K562 (cell line): ENCODE data around the gene CSNK1D.
"Not testable (repeated sequence)": the region's sequence is repeated elsewhere in the genome, so short reads cannot be mapped to it uniquely, and the experiment has no call there.

Source experiments
- BCLAF1 ChIP-seq, 2 experiments: fragments of 450-650 bp in 1 of 2; IDR thresholded peaks; 2 replicates each; pipeline ENCODE4 v1.6.1; 2011 to 2017; ENCODE audit warnings: low read depth in 2 of 2, antibody characterized with exemption in 1 of 2, borderline replicate concordance in 1 of 2, low read length in 1 of 2, mild to moderate bottlenecking in 1 of 2, mixed read lengths in 1 of 2; ENCODE audit not compliant: control insufficient read depth in 1 of 2
- CBX5 ChIP-seq: IDR thresholded peaks from 2 replicates; pipeline ENCODE4 v1.6.1; 2014; ENCODE audit warnings: low read depth, borderline replicate concordance
- KAT2B ChIP-seq: IDR thresholded peaks from one replicate; pipeline ENCODE4 v1.6.1; 2012; ENCODE audit warnings: low read depth, mild to moderate bottlenecking, control low read depth, inconsistent platforms, low read length, moderate library complexity
- MXI1 ChIP-seq: IDR thresholded peaks from 2 replicates; pipeline ENCODE4 v1.6.1; 2011; ENCODE audit warnings: low read depth, mild to moderate bottlenecking, improper control_type of control experiment, low read length
- NR4A1 ChIP-seq, 2 experiments: fragments of 250-450 bp in 1 of 2; fragments of 450-650 bp in 1 of 2; sonication (Bioruptor Pico) in 1 of 2; IDR thresholded peaks; 2 replicates each; pipeline versions ENCODE4 v1.4.0 to v1.6.1; 2016 to 2020; ENCODE audit warnings: mild to moderate bottlenecking in 2 of 2, missing compliant biosample characterization in 1 of 2, missing genetic modification characterization in 1 of 2, moderate library complexity in 1 of 2
- NRF1 ChIP-seq, 2 experiments: fragments of 450-650 bp; IDR thresholded peaks in 1 of 2; conservative IDR thresholded peaks in 1 of 2; 2 replicates each; pipeline ENCODE4 v1.6.1; 2014; ENCODE audit warnings: mild to moderate bottlenecking in 2 of 2
- RFX5 ChIP-seq: IDR thresholded peaks from 2 replicates; pipeline ENCODE4 v1.6.1; 2011; ENCODE audit warnings: low read depth, mild to moderate bottlenecking, improper control_type of control experiment, low read length
- SP1 ChIP-seq: sonication (generic); formaldehyde crosslinking; IDR thresholded peaks from 2 replicates; pipeline ENCODE4 v1.8.1; 2022; ENCODE audit warnings: mild to moderate bottlenecking, missing genetic modification reagents
- TOE1 ChIP-seq, 2 experiments: fragments of 450-650 bp in 1 of 2; sonication (generic) in 1 of 2; formaldehyde crosslinking in 1 of 2; IDR thresholded peaks; 2 replicates each; pipeline versions ENCODE4 v1.7.1 to v1.8.0; 2016 to 2022; ENCODE audit warnings: borderline replicate concordance in 2 of 2, mild to moderate bottlenecking in 2 of 2, antibody characterized with exemption in 1 of 2, inconsistent platforms in 1 of 2, low read depth in 1 of 2, missing genetic modification reagents in 1 of 2, moderate library complexity in 1 of 2
- ZBTB7A ChIP-seq: IDR thresholded peaks from 2 replicates; pipeline ENCODE4 v1.6.1; 2011; ENCODE audit warnings: low read depth, mild to moderate bottlenecking, low read length, moderate library complexity, borderline replicate concordance; ENCODE audit not compliant: control insufficient read depth
- TF ChIP-seq, protein P1 (sequence below): fragments of 250-450 bp; sonication (Bioruptor Pico); IDR thresholded peaks from 2 replicates; pipeline ENCODE4 v1.4.0; 2020; ENCODE audit warnings: mild to moderate bottlenecking, moderate library complexity
- TF ChIP-seq, protein P2 (sequence below): sonication (generic); formaldehyde crosslinking; IDR thresholded peaks from 2 replicates; pipeline ENCODE4 v1.5.0; 2020; ENCODE audit warnings: missing genetic modification reagents
- TF ChIP-seq, protein P3 (sequence below), 3 experiments: IDR thresholded peaks in 2 of 3; conservative IDR thresholded peaks in 1 of 3; 2 replicates each; pipeline ENCODE4 v1.5.1; 2011 to 2012; ENCODE audit warnings: low read length in 3 of 3, mild to moderate bottlenecking in 3 of 3, control low read depth in 2 of 3, improper control_type of control experiment in 1 of 3, inconsistent platforms in 1 of 3, low read depth in 1 of 3, mixed read lengths in 1 of 3, moderate library complexity in 1 of 3; ENCODE audit not compliant: insufficient read depth in 2 of 3
- TF ChIP-seq, protein P4 (sequence below): sonication (generic); formaldehyde crosslinking; IDR thresholded peaks from 2 replicates; pipeline ENCODE4 v1.8.0; 2022; ENCODE audit warnings: mild to moderate bottlenecking, low read depth, missing genetic modification reagents

GRCh38 chr17:82193050-82193449 lies 80.5 kb downstream of the CSNK1D start:
- not testable (repeated sequence) for TF ChIP-seq NR4A1 (CRISPR knock-in tag; IDR thresholded peaks at IDR 0.05); NR4A1 (tag; IDR thresholded peaks at IDR 0.05); ZBTB7A; RFX5; BCLAF1 (IDR thresholded peaks at IDR 0.05; ENCODE audit: borderline replicate concordance in 1 of 2, control insufficient read depth in 1 of 2, low read depth in 2 of 2, low read length in 1 of 2); NRF1 (conservative IDR thresholded peaks at IDR 0.05 in 1 of 2, IDR thresholded peaks at IDR 0.05 in 1 of 2); CBX5; KAT2B; MXI1; SP1; TOE1 (IDR thresholded peaks at IDR 0.05; ENCODE audit: borderline replicate concordance); TOE1 (CRISPR knock-in tag; IDR thresholded peaks at IDR 0.05; ENCODE audit: borderline replicate concordance, low read depth)
- TF ChIP-seq, protein P1, sequence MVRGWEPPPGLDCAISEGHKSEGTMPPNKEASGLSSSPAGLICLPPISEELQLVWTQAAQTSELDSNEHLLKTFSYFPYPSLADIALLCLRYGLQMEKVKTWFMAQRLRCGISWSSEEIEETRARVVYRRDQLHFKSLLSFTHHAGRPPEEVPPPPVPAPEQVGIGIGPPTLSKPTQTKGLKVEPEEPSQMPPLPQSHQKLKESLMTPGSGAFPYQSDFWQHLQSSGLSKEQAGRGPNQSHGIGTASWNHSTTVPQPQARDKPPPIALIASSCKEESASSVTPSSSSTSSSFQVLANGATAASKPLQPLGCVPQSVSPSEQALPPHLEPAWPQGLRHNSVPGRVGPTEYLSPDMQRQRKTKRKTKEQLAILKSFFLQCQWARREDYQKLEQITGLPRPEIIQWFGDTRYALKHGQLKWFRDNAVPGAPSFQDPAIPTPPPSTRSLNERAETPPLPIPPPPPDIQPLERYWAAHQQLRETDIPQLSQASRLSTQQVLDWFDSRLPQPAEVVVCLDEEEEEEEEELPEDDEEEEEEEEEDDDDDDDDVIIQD (CRISPR knock-in tag): not testable (repeated sequence)
- TF ChIP-seq, protein P2, sequence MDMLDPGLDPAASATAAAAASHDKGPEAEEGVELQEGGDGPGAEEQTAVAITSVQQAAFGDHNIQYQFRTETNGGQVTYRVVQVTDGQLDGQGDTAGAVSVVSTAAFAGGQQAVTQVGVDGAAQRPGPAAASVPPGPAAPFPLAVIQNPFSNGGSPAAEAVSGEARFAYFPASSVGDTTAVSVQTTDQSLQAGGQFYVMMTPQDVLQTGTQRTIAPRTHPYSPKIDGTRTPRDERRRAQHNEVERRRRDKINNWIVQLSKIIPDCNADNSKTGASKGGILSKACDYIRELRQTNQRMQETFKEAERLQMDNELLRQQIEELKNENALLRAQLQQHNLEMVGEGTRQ: not testable (repeated sequence)
- TF ChIP-seq, protein P3, sequence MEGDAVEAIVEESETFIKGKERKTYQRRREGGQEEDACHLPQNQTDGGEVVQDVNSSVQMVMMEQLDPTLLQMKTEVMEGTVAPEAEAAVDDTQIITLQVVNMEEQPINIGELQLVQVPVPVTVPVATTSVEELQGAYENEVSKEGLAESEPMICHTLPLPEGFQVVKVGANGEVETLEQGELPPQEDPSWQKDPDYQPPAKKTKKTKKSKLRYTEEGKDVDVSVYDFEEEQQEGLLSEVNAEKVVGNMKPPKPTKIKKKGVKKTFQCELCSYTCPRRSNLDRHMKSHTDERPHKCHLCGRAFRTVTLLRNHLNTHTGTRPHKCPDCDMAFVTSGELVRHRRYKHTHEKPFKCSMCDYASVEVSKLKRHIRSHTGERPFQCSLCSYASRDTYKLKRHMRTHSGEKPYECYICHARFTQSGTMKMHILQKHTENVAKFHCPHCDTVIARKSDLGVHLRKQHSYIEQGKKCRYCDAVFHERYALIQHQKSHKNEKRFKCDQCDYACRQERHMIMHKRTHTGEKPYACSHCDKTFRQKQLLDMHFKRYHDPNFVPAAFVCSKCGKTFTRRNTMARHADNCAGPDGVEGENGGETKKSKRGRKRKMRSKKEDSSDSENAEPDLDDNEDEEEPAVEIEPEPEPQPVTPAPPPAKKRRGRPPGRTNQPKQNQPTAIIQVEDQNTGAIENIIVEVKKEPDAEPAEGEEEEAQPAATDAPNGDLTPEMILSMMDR (IDR thresholded peaks at IDR 0.05 in 2 of 3, conservative IDR thresholded peaks at IDR 0.05 in 1 of 3; ENCODE audit: insufficient read depth in 2 of 3, low read depth in 1 of 3, low read length in 3 of 3): not testable (repeated sequence)
- TF ChIP-seq, protein P4, sequence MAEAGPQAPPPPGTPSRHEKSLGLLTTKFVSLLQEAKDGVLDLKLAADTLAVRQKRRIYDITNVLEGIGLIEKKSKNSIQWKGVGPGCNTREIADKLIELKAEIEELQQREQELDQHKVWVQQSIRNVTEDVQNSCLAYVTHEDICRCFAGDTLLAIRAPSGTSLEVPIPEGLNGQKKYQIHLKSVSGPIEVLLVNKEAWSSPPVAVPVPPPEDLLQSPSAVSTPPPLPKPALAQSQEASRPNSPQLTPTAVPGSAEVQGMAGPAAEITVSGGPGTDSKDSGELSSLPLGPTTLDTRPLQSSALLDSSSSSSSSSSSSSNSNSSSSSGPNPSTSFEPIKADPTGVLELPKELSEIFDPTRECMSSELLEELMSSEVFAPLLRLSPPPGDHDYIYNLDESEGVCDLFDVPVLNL (CRISPR knock-in tag): not testable (repeated sequence)
